A673 (cell line): ENCODE measurements around the gene URB1.

Source experiments
- EZH2 ChIP-seq: fragments of 200-600 bp; sonication (generic); IDR thresholded peaks from 2 replicates; pipeline ENCODE4 v1.6.1; 2017; ENCODE audit warnings: borderline replicate concordance, low read depth, mild to moderate bottlenecking, mixed read lengths, antibody characterized with exemption, low read length; ENCODE audit not compliant: poor library complexity, severe bottlenecking
- TF ChIP-seq, protein P1 (sequence below): fragments of 300-800, 200-600 bp; sonication (generic); conservative IDR thresholded peaks from 2 replicates; pipeline ENCODE4 v1.5.1; 2017; ENCODE audit warnings: low read depth, mild to moderate bottlenecking, antibody characterized with exemption, low read length, moderate library complexity, mixed read lengths

DNA sequence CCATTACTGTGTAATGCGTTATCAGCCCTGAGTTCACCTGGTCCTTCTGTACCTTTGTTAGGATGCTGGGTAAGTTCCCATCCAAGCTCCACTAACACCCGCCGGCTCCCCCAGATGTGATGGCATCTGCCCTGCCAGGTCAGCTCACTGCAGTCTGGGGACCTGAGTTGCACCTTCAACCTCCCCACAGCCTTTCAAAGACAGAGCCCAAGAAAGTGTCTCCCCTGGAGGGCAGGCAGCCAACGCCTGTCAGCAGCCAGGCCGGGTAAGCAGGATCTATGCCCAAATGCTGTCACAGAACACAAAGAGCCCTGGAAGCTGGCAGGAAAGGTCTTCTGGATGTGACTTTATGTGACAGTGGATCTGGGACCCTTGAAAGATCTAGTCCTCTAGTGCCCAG lies 80.5 kb downstream of the URB1 start:
- no peak for TF ChIP-seq EZH2
- TF ChIP-seq, protein P1, sequence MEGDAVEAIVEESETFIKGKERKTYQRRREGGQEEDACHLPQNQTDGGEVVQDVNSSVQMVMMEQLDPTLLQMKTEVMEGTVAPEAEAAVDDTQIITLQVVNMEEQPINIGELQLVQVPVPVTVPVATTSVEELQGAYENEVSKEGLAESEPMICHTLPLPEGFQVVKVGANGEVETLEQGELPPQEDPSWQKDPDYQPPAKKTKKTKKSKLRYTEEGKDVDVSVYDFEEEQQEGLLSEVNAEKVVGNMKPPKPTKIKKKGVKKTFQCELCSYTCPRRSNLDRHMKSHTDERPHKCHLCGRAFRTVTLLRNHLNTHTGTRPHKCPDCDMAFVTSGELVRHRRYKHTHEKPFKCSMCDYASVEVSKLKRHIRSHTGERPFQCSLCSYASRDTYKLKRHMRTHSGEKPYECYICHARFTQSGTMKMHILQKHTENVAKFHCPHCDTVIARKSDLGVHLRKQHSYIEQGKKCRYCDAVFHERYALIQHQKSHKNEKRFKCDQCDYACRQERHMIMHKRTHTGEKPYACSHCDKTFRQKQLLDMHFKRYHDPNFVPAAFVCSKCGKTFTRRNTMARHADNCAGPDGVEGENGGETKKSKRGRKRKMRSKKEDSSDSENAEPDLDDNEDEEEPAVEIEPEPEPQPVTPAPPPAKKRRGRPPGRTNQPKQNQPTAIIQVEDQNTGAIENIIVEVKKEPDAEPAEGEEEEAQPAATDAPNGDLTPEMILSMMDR = no peak
